T-cell (primary cell): ENCODE measurements around the gene SNAPC1. TPM values are rescaled to one million over a fixed set of nuclear protein-coding genes. Genes with fewer than 3 reads are reported as not detected.

Experiments
- ATAC-seq, 4 experiments: fragments of 200-7000 bp in 3 of 4; fragments of 150-1000 bp in 1 of 4; cut with Tn5 transposase; replicated peaks in 1 of 4; 1 replicate in 3 of 4; 2 replicates in 1 of 4; pipeline ENCODE4 v1.10.0; 2021; ENCODE audit warnings: moderate library complexity in 3 of 4, mild to moderate bottlenecking in 2 of 4, moderate number of reproducible peaks in 1 of 4
- CTCF ChIA-PET, 2 donors: fragments of 300-600 bp; sonication (Branson Sonifier 250); formaldehyde crosslinking; loops; one replicate each; lab custom pipeline; 2022; ENCODE audit warnings: antibody characterized with exemption in 2 of 2; lab: Charles Lee
- POLR2A ChIA-PET, 2 donors: fragments of 300-600 bp; sonication (Branson Sonifier 250); formaldehyde crosslinking; loops; one replicate each; lab custom pipeline; 2022; ENCODE audit warnings: antibody characterized with exemption in 2 of 2; lab: Charles Lee
- DNase-seq, 35 experiments: peaks; one replicate each; pipeline versions ENCODE4 v3.0.0 to v3.0.0-alpha.2; 2013 to 2023
- H3K27ac ChIP-seq: one replicate; pipeline ENCODE4 v1.5.1; 2013; ENCODE audit warnings: low read length
- H3K27me3 ChIP-seq, 2 experiments: replicated peaks in 1 of 2; 1 replicate in 1 of 2; 2 replicates in 1 of 2; pipeline versions ENCODE4 v1.6.1 to v1.7.0; 2013; ENCODE audit warnings: low read length in 1 of 2, mixed read lengths in 1 of 2; ENCODE audit not compliant: control insufficient read depth in 2 of 2, insufficient read depth in 2 of 2; ENCODE audit errors: extremely low read depth in 1 of 2
- H3K36me3 ChIP-seq, 2 donors: 1 replicate in 1 of 2; 2 replicates in 1 of 2; pipeline versions ENCODE4 v1.6.1 to v1.7.0; 2013; ENCODE audit warnings: low read length in 1 of 2; ENCODE audit not compliant: control insufficient read depth in 2 of 2, insufficient read depth in 1 of 2; ENCODE audit errors: extremely low read depth in 1 of 2
- H3K4me1 ChIP-seq, 2 experiments: 1 replicate in 1 of 2; 2 replicates in 1 of 2; pipeline versions ENCODE4 v1.6.1 to v1.7.0; 2013; ENCODE audit warnings: low read length in 2 of 2, mixed read lengths in 1 of 2; ENCODE audit not compliant: insufficient read depth in 2 of 2, control insufficient read depth in 1 of 2; ENCODE audit errors: extremely low read depth in 1 of 2
- H3K4me3 ChIP-seq, 2 donors: 1 replicate in 1 of 2; 2 replicates in 1 of 2; pipeline versions ENCODE4 v1.5.1 to v1.7.0; 2013; ENCODE audit warnings: mild to moderate bottlenecking in 2 of 2, low read length in 1 of 2, moderate library complexity in 1 of 2; ENCODE audit not compliant: control insufficient read depth in 1 of 2; ENCODE audit errors: extremely low read depth in 1 of 2
- H3K9me3 ChIP-seq: 2 replicates; pipeline ENCODE4 v1.7.0; 2013
- H3K27ac Mint-ChIP-seq, 2 donors: one replicate each; pipeline ENCODE4 v1.8.0; 2020 to 2021; ENCODE audit warnings: mild to moderate bottlenecking in 2 of 2, mixed read lengths in 2 of 2
- H3K27me3 Mint-ChIP-seq, 2 donors: one replicate each; pipeline ENCODE4 v1.8.0; 2021 to 2022; ENCODE audit warnings: mixed read lengths in 2 of 2
- H3K36me3 Mint-ChIP-seq: one replicate; pipeline ENCODE4 v1.8.0; 2021; ENCODE audit warnings: mixed read lengths
- H3K4me1 Mint-ChIP-seq, 3 donors: one replicate each; pipeline ENCODE4 v1.8.0; 2020 to 2022; ENCODE audit warnings: mixed read lengths in 3 of 3, mild to moderate bottlenecking in 1 of 3
- H3K4me3 Mint-ChIP-seq, 3 donors: one replicate each; pipeline ENCODE4 v1.8.0; 2020 to 2022; ENCODE audit warnings: mild to moderate bottlenecking in 3 of 3, mixed read lengths in 3 of 3, moderate library complexity in 3 of 3
- H3K9me3 Mint-ChIP-seq, 3 donors: one replicate each; pipeline ENCODE4 v1.8.0; 2020 to 2022; ENCODE audit warnings: mixed read lengths in 3 of 3
- WGBS: methylation state at CpG from one replicate; pipeline ENCODE4 v1.1.5; 2013; ENCODE audit warnings: missing lambda C conversion rate; ENCODE audit not compliant: insufficient coverage; 5-methylcytosine and 5-hydroxymethylcytosine counted together
- total RNA-seq, 35 experiments: library from RNA in 6 of 35; stranded (reverse) in 6 of 35; fragments of 120-200 nt in 1 of 35; gene quantifications; one replicate each; pipeline versions ENCODE4 v1.2.1 to v1.2.4 and lab custom pipeline; 2013 to 2026

The SNAPC1 gene
- total RNA-seq, 5 donors from 2014 or later (not counting 1 experiment from before 2014, with no cell fraction given), result 2.8 to 6.4 (median 4.0) TPM

- no CpG with 5 or more reads among the region's 3 CpGs for WGBS
- DNase-seq, result no peak
- ATAC-seq, result no peak
- Histone ChIP-seq H3K27ac (no peak overlapping the region), H3K27me3 (peaks cover 0 to 4% of the 10 kb centered on the region in 2 experiments), H3K4me3 (no peak overlapping the region), H3K36me3 (no peaks in the 10 kb centered on the region), H3K9me3 (no peaks in the 10 kb centered on the region), H3K4me1 (no peaks in the 10 kb centered on the region)
- Mint-ChIP-seq H3K27ac (no peak overlapping the region), H3K36me3 (no peaks in the 10 kb centered on the region), H3K27me3 (peaks cover 0 to 2% of the 10 kb centered on the region in 2 donors), H3K4me1 (peaks cover 0 to 5% (median 0%) of the 10 kb centered on the region in 3 donors), H3K9me3 (no peaks in the 10 kb centered on the region), H3K4me3 (no peak overlapping the region)
- ChIA-PET POLR2A (no interaction called here), CTCF (interaction anchor here (0.5 to 2.2 kb wide), 12 partner anchors 50 to 567 kb away, joined by 3 to 11 read pairs (median 4); partner anchors contain the start of gene SNAPC1 (in 1 of the 2))
Measured at GRCh38 chr14:61836184-61836583, 74.0 kb downstream of the SNAPC1 start.

GRCh38 chr14:61836807-61837206 lies 74.6 kb downstream of the SNAPC1 start:
- H3K36me3 ChIP-seq, result no peaks in the 10 kb centered on the region
- peaks cover 0 to 4% of the 10 kb centered on the region in 2 experiments for H3K27me3 ChIP-seq
- ChIA-PET POLR2A (no interaction called here), CTCF (interaction anchor here (0.5 to 2.2 kb wide), 29 partner anchors 9 to 1772 kb away, joined by 3 to 11 read pairs (median 4); partner anchors contain the start of gene SNAPC1 (in 1 of the 2))
- no CpG with 5 or more reads among the region's 1 CpG for WGBS
- Mint-ChIP-seq H3K27me3 (no peaks in the 10 kb centered on the region), H3K36me3 (no peaks in the 10 kb centered on the region), H3K4me1 (peaks cover 0 to 5% (median 0%) of the 10 kb centered on the region in 3 donors), H3K27ac (no peak overlapping the region), H3K4me3 (no peak overlapping the region), H3K9me3 (no peaks in the 10 kb centered on the region)
- H3K27ac ChIP-seq, result no peak overlapping the region
- H3K4me3 ChIP-seq, result no peak overlapping the region
- H3K9me3 ChIP-seq, result no peaks in the 10 kb centered on the region
- DNase-seq, result no peak
- no peak for ATAC-seq
- no peaks in the 10 kb centered on the region for H3K4me1 ChIP-seq

GRCh38 chr14:61837336-61838229 lies 75.4 kb downstream of the SNAPC1 start:
- ATAC-seq (peak; percentile 80 to 95 (median 92)), DNase-seq (peak; percentile 29 to 89 (median 63))
- H3K9me3 ChIP-seq, result no peaks in the 10 kb centered on the region
- H3K36me3 Mint-ChIP-seq, result no peaks in the 10 kb centered on the region
- 44% methylated on average over 7 of the region's 10 CpGs for WGBS
- no peak overlapping the region for H3K27ac ChIP-seq
- POLR2A ChIA-PET, result interaction anchor here in 1 of 2 donors (0.5 kb wide), 1 partner anchor 189 kb away, joined by 4 read pairs; no protein-coding TSS in a partner anchor
- H3K36me3 ChIP-seq, result no peaks in the 10 kb centered on the region
- H3K4me1 ChIP-seq, result no peaks in the 10 kb centered on the region
- peaks cover 0 to 4% of the 10 kb centered on the region in 2 experiments for H3K27me3 ChIP-seq
- H3K27me3 Mint-ChIP-seq, result peaks cover 0 to 4% of the 10 kb centered on the region in 2 donors
- H3K27ac Mint-ChIP-seq, result no peak overlapping the region
- CTCF ChIA-PET, result interaction anchor here (0.5 to 2.2 kb wide), 33 partner anchors 8 to 1149 kb away, joined by 3 to 11 read pairs (median 4); partner anchors contain the start of gene SNAPC1 (in 1 of the 2)
- no peaks in the 10 kb centered on the region for H3K9me3 Mint-ChIP-seq
- H3K4me1 Mint-ChIP-seq, result peaks cover 0 to 5% (median 0%) of the 10 kb centered on the region in 3 donors
- no peak overlapping the region for H3K4me3 ChIP-seq
- no peak overlapping the region for H3K4me3 Mint-ChIP-seq

- POLR2A ChIA-PET, result no interaction called here
- no peak overlapping the region for H3K4me3 ChIP-seq
- H3K4me3 Mint-ChIP-seq, result no peak overlapping the region
Measured at GRCh38 chr14:61838661-61839245, 76.5 kb downstream of the SNAPC1 start.

GRCh38 chr14:61839507-61839906 lies 77.3 kb downstream of the SNAPC1 start:
- Histone ChIP-seq H3K27me3 (peaks cover 0 to 4% of the 10 kb centered on the region in 2 experiments), H3K27ac (no peak overlapping the region), H3K4me3 (no peak overlapping the region), H3K36me3 (no peaks in the 10 kb centered on the region), H3K9me3 (no peaks in the 10 kb centered on the region), H3K4me1 (no peaks in the 10 kb centered on the region)
- POLR2A ChIA-PET, result no interaction called here
- ATAC-seq (no peak), DNase-seq (no peak)
- H3K36me3 Mint-ChIP-seq, result no peaks in the 10 kb centered on the region
- no peak overlapping the region for H3K27ac Mint-ChIP-seq
- 100% methylated on average over 2 of the region's 4 CpGs for WGBS
- H3K9me3 Mint-ChIP-seq, result no peaks in the 10 kb centered on the region
- peaks cover 0 to 5% (median 0%) of the 10 kb centered on the region in 3 donors for H3K4me1 Mint-ChIP-seq
- no peak overlapping the region for H3K4me3 Mint-ChIP-seq
- peaks cover 0 to 6% of the 10 kb centered on the region in 2 donors for H3K27me3 Mint-ChIP-seq
- CTCF ChIA-PET, result no interaction called here

More at GRCh38 chr14:61838661-61839245, 76.5 kb downstream of the SNAPC1 start:
- ATAC-seq (no peak), DNase-seq (no peak)
- no peaks in the 10 kb centered on the region for H3K9me3 ChIP-seq
- no peak overlapping the region for H3K27ac ChIP-seq
- CTCF ChIA-PET, result interaction anchor here (1.0 to 1.5 kb wide), 3 partner anchors 288 to 383 kb away, joined by 3 to 5 read pairs (median 4); no protein-coding TSS in a partner anchor
- Mint-ChIP-seq H3K36me3 (no peaks in the 10 kb centered on the region), H3K9me3 (no peaks in the 10 kb centered on the region), H3K27ac (no peak overlapping the region), H3K4me1 (peaks cover 0 to 5% (median 0%) of the 10 kb centered on the region in 3 donors), H3K27me3 (peaks cover 0 to 4% of the 10 kb centered on the region in 2 donors)
- H3K4me1 ChIP-seq, result no peaks in the 10 kb centered on the region
- H3K27me3 ChIP-seq, result peaks cover 0 to 4% of the 10 kb centered on the region in 2 experiments
- no peaks in the 10 kb centered on the region for H3K36me3 ChIP-seq
- 96% methylated on average over 4 of the region's 5 CpGs for WGBS

- no peak for ATAC-seq
- no peak for DNase-seq
- Histone ChIP-seq H3K4me3 (no peak overlapping the region), H3K27ac (no peak overlapping the region), H3K4me1 (no peaks in the 10 kb centered on the region), H3K36me3 (no peaks in the 10 kb centered on the region), H3K9me3 (no peaks in the 10 kb centered on the region), H3K27me3 (peaks cover 0 to 4% of the 10 kb centered on the region in 2 experiments)
- POLR2A ChIA-PET, result no interaction called here
- H3K9me3 Mint-ChIP-seq, result no peaks in the 10 kb centered on the region
- CTCF ChIA-PET, result interaction anchor here (0.6 to 1.0 kb wide), 5 partner anchors 294 to 1592 kb away, joined by 3 to 5 read pairs (median 4); partner anchors contain the start of gene PPM1A (in 1 of the 2)
- no peaks in the 10 kb centered on the region for H3K36me3 Mint-ChIP-seq
- no peak overlapping the region for H3K27ac Mint-ChIP-seq
- peaks cover 0 to 5% (median 0%) of the 10 kb centered on the region in 3 donors for H3K4me1 Mint-ChIP-seq
- peaks cover 0 to 8% of the 10 kb centered on the region in 2 donors for H3K27me3 Mint-ChIP-seq
- H3K4me3 Mint-ChIP-seq, result no peak overlapping the region
Measured at GRCh38 chr14:61841145-61841544, 78.9 kb downstream of the SNAPC1 start.
